ENCODE data around the gene AHR.

DNA sequence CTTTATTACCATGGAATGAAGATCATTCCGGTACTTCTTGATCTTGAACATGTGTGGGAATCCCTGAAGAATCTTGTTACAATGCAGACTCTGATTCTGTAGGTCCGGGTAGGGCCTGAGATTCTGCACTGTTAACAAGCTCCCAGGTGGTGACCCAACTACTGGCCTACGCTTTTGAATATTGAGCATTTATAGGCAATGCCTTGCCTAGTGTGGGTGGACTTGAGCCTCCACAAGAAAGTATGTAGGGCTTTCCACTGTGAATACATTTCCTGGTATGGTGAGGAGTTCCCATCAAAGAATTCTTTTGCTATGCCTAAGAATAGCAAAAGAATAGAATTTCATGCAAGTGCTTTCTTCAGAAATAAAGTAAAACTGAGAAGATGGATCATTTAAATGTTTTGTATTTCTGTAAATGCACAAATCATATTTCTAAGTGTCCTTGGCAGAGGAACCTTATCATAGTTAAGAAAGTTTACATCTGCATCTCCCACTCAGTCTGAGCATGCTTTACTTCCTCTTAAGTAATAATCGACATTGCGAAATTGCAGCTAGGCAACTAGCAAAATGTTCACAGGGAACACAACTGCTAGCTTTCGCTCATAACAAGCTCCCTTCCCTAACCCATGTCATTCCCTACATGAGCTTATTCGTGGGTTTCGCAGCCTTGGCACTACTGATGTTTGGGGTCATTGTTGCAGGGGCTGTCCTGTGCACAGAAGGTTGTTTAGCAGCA lies 71.4 kb downstream of the AHR start:
- TF ChIP-seq, protein P1, sequence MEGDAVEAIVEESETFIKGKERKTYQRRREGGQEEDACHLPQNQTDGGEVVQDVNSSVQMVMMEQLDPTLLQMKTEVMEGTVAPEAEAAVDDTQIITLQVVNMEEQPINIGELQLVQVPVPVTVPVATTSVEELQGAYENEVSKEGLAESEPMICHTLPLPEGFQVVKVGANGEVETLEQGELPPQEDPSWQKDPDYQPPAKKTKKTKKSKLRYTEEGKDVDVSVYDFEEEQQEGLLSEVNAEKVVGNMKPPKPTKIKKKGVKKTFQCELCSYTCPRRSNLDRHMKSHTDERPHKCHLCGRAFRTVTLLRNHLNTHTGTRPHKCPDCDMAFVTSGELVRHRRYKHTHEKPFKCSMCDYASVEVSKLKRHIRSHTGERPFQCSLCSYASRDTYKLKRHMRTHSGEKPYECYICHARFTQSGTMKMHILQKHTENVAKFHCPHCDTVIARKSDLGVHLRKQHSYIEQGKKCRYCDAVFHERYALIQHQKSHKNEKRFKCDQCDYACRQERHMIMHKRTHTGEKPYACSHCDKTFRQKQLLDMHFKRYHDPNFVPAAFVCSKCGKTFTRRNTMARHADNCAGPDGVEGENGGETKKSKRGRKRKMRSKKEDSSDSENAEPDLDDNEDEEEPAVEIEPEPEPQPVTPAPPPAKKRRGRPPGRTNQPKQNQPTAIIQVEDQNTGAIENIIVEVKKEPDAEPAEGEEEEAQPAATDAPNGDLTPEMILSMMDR (conservative IDR thresholded peaks at IDR 0.05), result no peak
- TF ChIP-seq EZH2 (IDR thresholded peaks at IDR 0.05; ENCODE audit: low read depth), result no peak
